ENCODE data around the gene NOVA1.

GRCh38 chr14:26636561-26636960 is 38.7 kb upstream of the NOVA1 start:
- TF ChIP-seq, protein P1, sequence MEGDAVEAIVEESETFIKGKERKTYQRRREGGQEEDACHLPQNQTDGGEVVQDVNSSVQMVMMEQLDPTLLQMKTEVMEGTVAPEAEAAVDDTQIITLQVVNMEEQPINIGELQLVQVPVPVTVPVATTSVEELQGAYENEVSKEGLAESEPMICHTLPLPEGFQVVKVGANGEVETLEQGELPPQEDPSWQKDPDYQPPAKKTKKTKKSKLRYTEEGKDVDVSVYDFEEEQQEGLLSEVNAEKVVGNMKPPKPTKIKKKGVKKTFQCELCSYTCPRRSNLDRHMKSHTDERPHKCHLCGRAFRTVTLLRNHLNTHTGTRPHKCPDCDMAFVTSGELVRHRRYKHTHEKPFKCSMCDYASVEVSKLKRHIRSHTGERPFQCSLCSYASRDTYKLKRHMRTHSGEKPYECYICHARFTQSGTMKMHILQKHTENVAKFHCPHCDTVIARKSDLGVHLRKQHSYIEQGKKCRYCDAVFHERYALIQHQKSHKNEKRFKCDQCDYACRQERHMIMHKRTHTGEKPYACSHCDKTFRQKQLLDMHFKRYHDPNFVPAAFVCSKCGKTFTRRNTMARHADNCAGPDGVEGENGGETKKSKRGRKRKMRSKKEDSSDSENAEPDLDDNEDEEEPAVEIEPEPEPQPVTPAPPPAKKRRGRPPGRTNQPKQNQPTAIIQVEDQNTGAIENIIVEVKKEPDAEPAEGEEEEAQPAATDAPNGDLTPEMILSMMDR (IDR thresholded peaks at IDR 0.05) = no peak
- TF ChIP-seq POLR2A (IDR thresholded peaks at IDR 0.05; ENCODE audit: low read depth) (no peak), POLR2AphosphoS5 (IDR thresholded peaks at IDR 0.05) (no peak)
